ENCODE results near the gene UBA5.

GRCh38 chr3:132641837-132642538 lies 18.1 kb upstream of the UBA5 start:
- TF ChIP-seq TCF12 (IDR thresholded peaks at IDR 0.05; ENCODE audit: low read depth) (no peak), ZBTB7A (IDR thresholded peaks at IDR 0.05; ENCODE audit: low read depth) (no peak), CREB1 (IDR thresholded peaks at IDR 0.05; ENCODE audit: low read depth) (no peak), TAF1 (IDR thresholded peaks at IDR 0.05; ENCODE audit: low read depth) (no peak), FOXM1 (IDR thresholded peaks at IDR 0.05; ENCODE audit: borderline replicate concordance, low read depth) (no peak), TEAD4 (IDR thresholded peaks at IDR 0.05) (no peak), EP300 (IDR thresholded peaks at IDR 0.05; ENCODE audit: borderline replicate concordance) (no peak), RAD21 (IDR thresholded peaks at IDR 0.05; ENCODE audit: low read depth) (peak; percentile 68), REST (IDR thresholded peaks at IDR 0.05; ENCODE audit: low read depth) (no peak), YY1 (IDR thresholded peaks at IDR 0.05; ENCODE audit: low read depth) (no peak)
